Measurements from ENCODE around the gene ADAMTS18. TPM values are rescaled to one million over a fixed set of nuclear protein-coding genes. Genes with fewer than 3 reads are reported as not detected.

Gene ADAMTS18
- total RNA-seq, 4 donors from 2014 or later: 0.15 to 5.6 (median 0.19) TPM; not detected in 1

GRCh38 chr16:77302249-77302648 lies 132.6 kb downstream of the ADAMTS18 start:
- Histone ChIP-seq H3K9me3 (no peaks in the 10 kb centered on the region), H3K27ac (no peak overlapping the region), H3K4me1 (no peaks in the 10 kb centered on the region), H3K4me3 (no peak overlapping the region), H3K36me3 (no peaks in the 10 kb centered on the region), H3K27me3 (no peaks in the 10 kb centered on the region)
- TF ChIP-seq EP300 (IDR thresholded peaks at IDR 0.05): no peak
- TF ChIP-seq POLR2AphosphoS5 (IDR thresholded peaks at IDR 0.05): no peak
- TF ChIP-seq CTCF (IDR thresholded peaks at IDR 0.05): no peak
- no peak for TF ChIP-seq POLR2A (IDR thresholded peaks at IDR 0.05)
- WGBS, 2 donors (ENCODE audit: low coverage in 1 of 2): 83% methylated on average over 5 of the region's 5 CpGs
- no peak for ATAC-seq

- Histone ChIP-seq H3K4me1 (no peaks in the 10 kb centered on the region), H3K27me3 (no peaks in the 10 kb centered on the region), H3K4me3 (no peak overlapping the region), H3K9me3 (no peaks in the 10 kb centered on the region), H3K27ac (no peak overlapping the region), H3K36me3 (no peaks in the 10 kb centered on the region)
- 80 to 82% methylated on average over 2 to 3 of the region's 3 CpGs for WGBS, 2 donors (ENCODE audit: low coverage in 1 of 2)
- ATAC-seq: no peak
- TF ChIP-seq CTCF (IDR thresholded peaks at IDR 0.05) (no peak), EP300 (IDR thresholded peaks at IDR 0.05) (no peak), POLR2A (IDR thresholded peaks at IDR 0.05) (no peak), POLR2AphosphoS5 (IDR thresholded peaks at IDR 0.05) (no peak)
These were observed 134.6 kb downstream of the ADAMTS18 start for GRCh38 chr16:77300256-77300655.

GRCh38 chr16:77299395-77299794 lies 135.4 kb downstream of the ADAMTS18 start:
- Histone ChIP-seq H3K4me3 (no peak overlapping the region), H3K36me3 (no peaks in the 10 kb centered on the region), H3K4me1 (no peaks in the 10 kb centered on the region), H3K9me3 (no peaks in the 10 kb centered on the region), H3K27ac (no peak overlapping the region), H3K27me3 (peaks cover 6% of the 10 kb centered on the region)
- no peak for TF ChIP-seq EP300 (IDR thresholded peaks at IDR 0.05)
- TF ChIP-seq POLR2AphosphoS5 (IDR thresholded peaks at IDR 0.05): no peak
- TF ChIP-seq CTCF (IDR thresholded peaks at IDR 0.05): no peak
- TF ChIP-seq POLR2A (IDR thresholded peaks at IDR 0.05): no peak
- ATAC-seq: no peak
- WGBS, 2 donors (ENCODE audit: low coverage in 1 of 2): 100% methylated on average over 1 of the region's 1 CpG; no CpG with 5 or more reads in 1 of the 2 donors

GRCh38 chr16:77298418-77299360 lies 136.1 kb downstream of the ADAMTS18 start:
- H3K27ac ChIP-seq: no peak overlapping the region
- ATAC-seq: no peak
- no peak for TF ChIP-seq POLR2A (IDR thresholded peaks at IDR 0.05)
- no peak for TF ChIP-seq EP300 (IDR thresholded peaks at IDR 0.05)
- TF ChIP-seq POLR2AphosphoS5 (IDR thresholded peaks at IDR 0.05): no peak
- no peak for TF ChIP-seq CTCF (IDR thresholded peaks at IDR 0.05)
- H3K4me1 ChIP-seq: no peaks in the 10 kb centered on the region
- no peak overlapping the region for H3K4me3 ChIP-seq
- H3K27me3 ChIP-seq: peaks cover 9% of the 10 kb centered on the region
- 37 to 40% methylated on average over 7 to 9 of the region's 12 CpGs for WGBS, 2 donors (ENCODE audit: low coverage in 1 of 2)
- no peaks in the 10 kb centered on the region for H3K36me3 ChIP-seq
- H3K9me3 ChIP-seq: no peaks in the 10 kb centered on the region

GRCh38 chr16:77297996-77298395 lies 136.8 kb downstream of the ADAMTS18 start:
- no peak for TF ChIP-seq POLR2AphosphoS5 (IDR thresholded peaks at IDR 0.05)
- no peak for TF ChIP-seq POLR2A (IDR thresholded peaks at IDR 0.05)
- TF ChIP-seq CTCF (IDR thresholded peaks at IDR 0.05): no peak
- TF ChIP-seq EP300 (IDR thresholded peaks at IDR 0.05): no peak
- WGBS, 2 donors (ENCODE audit: low coverage in 1 of 2): 73 to 90% methylated on average over 2 to 5 of the region's 5 CpGs

More at GRCh38 chr16:77297996-77298395, 136.8 kb downstream of the ADAMTS18 start:
- peaks cover 9% of the 10 kb centered on the region for H3K27me3 ChIP-seq
- H3K4me1 ChIP-seq: no peaks in the 10 kb centered on the region
- ATAC-seq: no peak
- no peak overlapping the region for H3K27ac ChIP-seq
- no peaks in the 10 kb centered on the region for H3K9me3 ChIP-seq
- H3K4me3 ChIP-seq: no peak overlapping the region
- H3K36me3 ChIP-seq: no peaks in the 10 kb centered on the region
